Loucy (cell line): Measurements from ENCODE around the gene PDZRN3.

Experiments used
- EZH2phosphoT487 ChIP-seq: fragments of 200-600 bp; IDR thresholded peaks from 2 replicates; pipeline ENCODE4 v1.6.1; 2018; ENCODE audit warnings: antibody characterized with exemption, mild to moderate bottlenecking, moderate library complexity, borderline replicate concordance
- TF ChIP-seq, protein P1 (sequence below): fragments of 200-600 bp; sonication (generic); conservative IDR thresholded peaks from 2 replicates; pipeline ENCODE4 v1.5.1; 2014; ENCODE audit warnings: mild to moderate bottlenecking, antibody characterized with exemption, low read length

DNA sequence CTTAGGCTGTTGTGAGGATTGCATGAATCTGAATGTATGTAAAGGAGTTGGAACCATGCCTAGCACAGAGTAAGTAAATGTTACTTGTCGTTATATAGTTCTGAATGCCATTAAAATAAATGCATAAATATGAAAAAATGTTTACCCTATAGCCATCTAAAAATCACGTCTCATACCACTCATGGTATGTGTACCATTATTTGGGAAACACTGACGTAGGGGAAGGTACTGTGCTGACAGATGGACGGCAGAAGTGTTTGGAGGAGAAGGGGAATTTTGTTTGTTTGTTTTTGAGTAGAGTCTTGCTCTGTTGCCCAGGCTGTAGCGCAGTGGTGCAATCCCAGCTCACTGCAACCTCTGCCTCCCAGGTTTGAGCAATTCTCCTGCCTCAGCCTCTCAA is 30.5 kb upstream of the PDZRN3 start:
- TF ChIP-seq, protein P1, sequence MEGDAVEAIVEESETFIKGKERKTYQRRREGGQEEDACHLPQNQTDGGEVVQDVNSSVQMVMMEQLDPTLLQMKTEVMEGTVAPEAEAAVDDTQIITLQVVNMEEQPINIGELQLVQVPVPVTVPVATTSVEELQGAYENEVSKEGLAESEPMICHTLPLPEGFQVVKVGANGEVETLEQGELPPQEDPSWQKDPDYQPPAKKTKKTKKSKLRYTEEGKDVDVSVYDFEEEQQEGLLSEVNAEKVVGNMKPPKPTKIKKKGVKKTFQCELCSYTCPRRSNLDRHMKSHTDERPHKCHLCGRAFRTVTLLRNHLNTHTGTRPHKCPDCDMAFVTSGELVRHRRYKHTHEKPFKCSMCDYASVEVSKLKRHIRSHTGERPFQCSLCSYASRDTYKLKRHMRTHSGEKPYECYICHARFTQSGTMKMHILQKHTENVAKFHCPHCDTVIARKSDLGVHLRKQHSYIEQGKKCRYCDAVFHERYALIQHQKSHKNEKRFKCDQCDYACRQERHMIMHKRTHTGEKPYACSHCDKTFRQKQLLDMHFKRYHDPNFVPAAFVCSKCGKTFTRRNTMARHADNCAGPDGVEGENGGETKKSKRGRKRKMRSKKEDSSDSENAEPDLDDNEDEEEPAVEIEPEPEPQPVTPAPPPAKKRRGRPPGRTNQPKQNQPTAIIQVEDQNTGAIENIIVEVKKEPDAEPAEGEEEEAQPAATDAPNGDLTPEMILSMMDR: no peak
- no peak for TF ChIP-seq EZH2phosphoT487
